H1 (cell line): Measurements from ENCODE around the gene HDC. TPM values are rescaled to one million over a fixed set of nuclear protein-coding genes. Genes with fewer than 3 reads are reported as not detected.

Source experiments
- CHD7 ChIP-seq: fragments of 300-600 bp; sonication (generic); IDR thresholded peaks from 2 replicates; pipeline ENCODE4 v1.7.1; 2012; ENCODE audit warnings: low read length, moderate library complexity, mild to moderate bottlenecking, inconsistent platforms; ENCODE audit not compliant: insufficient replicate concordance
- PHF8 ChIP-seq: fragments of 200-600 bp; sonication (generic); conservative IDR thresholded peaks from 2 replicates; pipeline ENCODE4 v1.7.1; 2012; ENCODE audit warnings: low read depth, mild to moderate bottlenecking, inconsistent platforms, low read length, moderate library complexity
- POU5F1 ChIP-seq: IDR thresholded peaks from 2 replicates; pipeline ENCODE4 v1.6.1; 2011; ENCODE audit warnings: low read depth, mild to moderate bottlenecking, low read length, moderate library complexity
- RFX5 ChIP-seq: IDR thresholded peaks from 2 replicates; pipeline ENCODE4 v1.6.1; 2011; ENCODE audit warnings: low read depth, low read length, improper control_type of control experiment, borderline replicate concordance
- TBP ChIP-seq: IDR thresholded peaks from 2 replicates; pipeline ENCODE4 v1.6.1; 2011; ENCODE audit warnings: low read depth, low read length, improper control_type of control experiment
- polyA plus RNA-seq, 7 experiments: library from polyadenylated mRNA; depleted of rRNA in 3 of 7; stranded (reverse) in 5 of 7; unstranded in 2 of 7; fragments of >200 nt in 5 of 7; fragments of 200-250 nt in 2 of 7; gene quantifications; 1 replicate in 5 of 7; 2 replicates in 1 of 7; 4 replicates in 1 of 7; pipeline versions ENCODE4 v1.2.1 to v1.2.3, GENCODE V29; 2011 to 2013; ENCODE audit warnings: missing spikeins in 2 of 7, mixed read lengths in 2 of 7
- total RNA-seq: library from RNA; stranded (reverse); fragmentation: NEBNext Ultra II Directional; extraction: Animal tissue kit (Norgen Biotek cat#: 25700); gene quantifications from 2 replicates; pipeline ENCODE4 v1.2.1, GENCODE V29; 2021

The HDC gene
- total and polyA plus RNA-seq, 2 of the 8 experiments (the other 6 are each of a cell fraction or from before 2014, with no cell fraction given), result 0.20 to 0.22 TPM

- no peak for TF ChIP-seq CHD7
- no peak for TF ChIP-seq PHF8
- TF ChIP-seq RFX5, result no peak
- TF ChIP-seq POU5F1, result no peak
- no peak for TF ChIP-seq TBP
Observed at GRCh38 chr15:50209809-50210208, 55.7 kb downstream of the HDC start (continued).
